Measurements from ENCODE around the gene KNDC1.

GRCh38 chr10:133248334-133248715 lies 88.3 kb downstream of the KNDC1 start:
- no peak for TF ChIP-seq CTCF (conservative IDR thresholded peaks at IDR 0.05 in 1 of 2, IDR thresholded peaks at IDR 0.05 in 1 of 2; ENCODE audit: extremely low read depth in 1 of 2, insufficient read depth in 1 of 2, low read depth in 1 of 2, low read length in 2 of 2)
- TF ChIP-seq EZH2 (IDR thresholded peaks at IDR 0.05; ENCODE audit: borderline replicate concordance, low read length) = no peak
